ENCODE measurements around the gene TEX35.

- no peak for TF ChIP-seq CTCF (IDR thresholded peaks at IDR 0.05 in 2 of 3, conservative IDR thresholded peaks at IDR 0.05 in 1 of 3; ENCODE audit: borderline replicate concordance in 1 of 3, insufficient read depth in 1 of 3, low read depth in 2 of 3, low read length in 2 of 3)
- TF ChIP-seq ZFX (IDR thresholded peaks at IDR 0.05) = no peak
- no peak for TF ChIP-seq POLR2A (IDR thresholded peaks at IDR 0.05; ENCODE audit: borderline replicate concordance, extremely low read depth, insufficient read depth, insufficient read length)
- no peak for TF ChIP-seq ATF3 (IDR thresholded peaks at IDR 0.05)
- no peak for TF ChIP-seq REST (IDR thresholded peaks at IDR 0.05; ENCODE audit: low read depth)
- TF ChIP-seq POLR2AphosphoS5 (IDR thresholded peaks at IDR 0.05; ENCODE audit: low read depth, low read length) = no peak
- no peak for TF ChIP-seq TCF7L2 (IDR thresholded peaks at IDR 0.05; ENCODE audit: borderline replicate concordance, extremely low read depth, insufficient read depth, insufficient read length)
- no peak for TF ChIP-seq YY1 (IDR thresholded peaks at IDR 0.05; ENCODE audit: extremely low read depth, insufficient replicate concordance, low read depth, low read length)
- TF ChIP-seq EZH2phosphoT487 (IDR thresholded peaks at IDR 0.05; ENCODE audit: borderline replicate concordance) = no peak
- no peak for TF ChIP-seq RAD21 (IDR thresholded peaks at IDR 0.05; ENCODE audit: low read depth)
- TF ChIP-seq ZBTB33 (IDR thresholded peaks at IDR 0.05; ENCODE audit: extremely low read depth, insufficient replicate concordance, low read length) = no peak
- no peak for TF ChIP-seq EZH2 (IDR thresholded peaks at IDR 0.05)
- TF ChIP-seq JUND (IDR thresholded peaks at IDR 0.05) = no peak
These were observed 27.7 kb downstream of the TEX35 start for GRCh38 chr1:178540646-178541045.
